Right atrium auricular region (tissue), 2 donors: Measurements from ENCODE around the gene PRKAA2. TPM values are rescaled to one million over a fixed set of nuclear protein-coding genes. Genes with fewer than 3 reads are reported as not detected.
"Not testable (repeated sequence)": the region's sequence is repeated elsewhere in the genome, so short reads cannot be mapped to it uniquely, and the experiment has no call there.

Experiments
- DNase-seq: peaks from one replicate; pipeline ENCODE4 v3.0.0-alpha.2; 2019; ENCODE audit warnings: low spot score
- H3K27ac ChIP-seq, 2 donors: fragments of 200-600 bp; sonication (generic); 1 replicate in 1 of 2; 2 replicates in 1 of 2; pipeline ENCODE4 v1.5.1; 2016 to 2019
- H3K27me3 ChIP-seq, 2 donors: fragments of 200-600 bp; sonication (generic); one replicate each; pipeline versions ENCODE4 v1.5.1 to v1.6.0; 2017 to 2019
- H3K36me3 ChIP-seq: fragments of 200-600 bp; sonication (generic); one replicate; pipeline ENCODE4 v1.5.1; 2016
- H3K4me1 ChIP-seq, 2 donors: fragments of 200-600 bp; sonication (generic); one replicate each; pipeline versions ENCODE4 v1.5.1 to v1.6.0; 2017 to 2019
- H3K4me3 ChIP-seq, 2 donors: fragments of 200-600 bp; sonication (generic); 1 replicate in 1 of 2; 2 replicates in 1 of 2; pipeline ENCODE4 v1.5.1; 2017 to 2019; ENCODE audit warnings: mild to moderate bottlenecking in 1 of 2, moderate library complexity in 1 of 2
- H3K9me3 ChIP-seq, 2 donors: fragments of 200-600 bp; sonication (generic); one replicate each; pipeline ENCODE4 v1.5.1; 2019
- CTCF ChIP-seq, 2 donors: fragments of 200-600 bp; sonication (generic); IDR thresholded peaks; one replicate each; pipeline ENCODE4 v1.5.1; 2019; ENCODE audit warnings: antibody characterized with exemption in 2 of 2
- total RNA-seq, 2 donors: library from RNA; depleted of rRNA; stranded (reverse); fragments of >200 nt; gene quantifications; one replicate each; pipeline ENCODE4 v1.1.0, GENCODE V29; 2016

The PRKAA2 gene
- total RNA-seq = 10 to 100 TPM; 98.7 to 99.4 TPM

GRCh38 chr1:56644919-56645676, at the start of gene PRKAA2:
Gene PRKAA2 (plus strand): TSS chr1:56645314. CDS start chr1:56645388, 74 bp downstream.
- Histone ChIP-seq H3K9me3 (no peaks in the 10 kb centered on the region), H3K27ac (peak within 1 kb of the TSS; percentile 85 to 91), H3K36me3 (no peaks in the 10 kb centered on the region), H3K4me1 (peaks cover 0 to 12% of the 10 kb centered on the region in 2 donors), H3K27me3 (no peaks in the 10 kb centered on the region), H3K4me3 (peak within 1 kb of the TSS; percentile 63 to 69)
- TF ChIP-seq CTCF (IDR thresholded peaks at IDR 0.05) = no peak
- DNase-seq = no peak

GRCh38 chr1:56595397-56596191, 49.5 kb upstream of the PRKAA2 start:
- H3K4me1 ChIP-seq, H3K36me3 ChIP-seq, H3K4me3 ChIP-seq, DNase-seq, H3K9me3 ChIP-seq, H3K27me3 ChIP-seq, H3K27ac ChIP-seq: not testable (repeated sequence)

GRCh38 chr1:56610097-56610496, 35.0 kb upstream of the PRKAA2 start:
- H3K36me3 ChIP-seq, H3K27me3 ChIP-seq, H3K4me1 ChIP-seq, H3K27ac ChIP-seq, DNase-seq, H3K4me3 ChIP-seq: not testable (repeated sequence)
- H3K9me3 ChIP-seq = peaks cover 0 to 10% of the 10 kb centered on the region in 2 donors

GRCh38 chr1:56610770-56611169, 34.3 kb upstream of the PRKAA2 start:
- not testable (repeated sequence) for H3K27ac ChIP-seq, H3K4me3 ChIP-seq, H3K27me3 ChIP-seq, DNase-seq, H3K36me3 ChIP-seq, H3K4me1 ChIP-seq
- H3K9me3 ChIP-seq = peaks cover 0 to 10% of the 10 kb centered on the region in 2 donors

- no peak overlapping the region for H3K27ac ChIP-seq
- peaks cover 0 to 5% of the 10 kb centered on the region in 2 donors for H3K9me3 ChIP-seq
- no peaks in the 10 kb centered on the region for H3K27me3 ChIP-seq
- no peak for DNase-seq
- no peaks in the 10 kb centered on the region for H3K4me1 ChIP-seq
- no peak overlapping the region for H3K4me3 ChIP-seq
- no peaks in the 10 kb centered on the region for H3K36me3 ChIP-seq
- no peak for TF ChIP-seq CTCF (IDR thresholded peaks at IDR 0.05)
Observed at GRCh38 chr1:56617141-56617540, 28.0 kb upstream of the PRKAA2 start.

- no peak for TF ChIP-seq CTCF (IDR thresholded peaks at IDR 0.05)
- Histone ChIP-seq H3K27me3 (no peaks in the 10 kb centered on the region), H3K9me3 (no peaks in the 10 kb centered on the region), H3K27ac (no peak overlapping the region), H3K36me3 (no peaks in the 10 kb centered on the region), H3K4me3 (no peak overlapping the region), H3K4me1 (no peaks in the 10 kb centered on the region)
- DNase-seq = no peak
Observed at GRCh38 chr1:56625819-56626440, 19.2 kb upstream of the PRKAA2 start.

GRCh38 chr1:56626546-56626945, 18.6 kb upstream of the PRKAA2 start:
- Histone ChIP-seq H3K4me1 (no peaks in the 10 kb centered on the region), H3K27me3 (no peaks in the 10 kb centered on the region), H3K27ac (no peak overlapping the region), H3K9me3 (no peaks in the 10 kb centered on the region), H3K4me3 (no peak overlapping the region), H3K36me3 (no peaks in the 10 kb centered on the region)
- DNase-seq = no peak
- no peak for TF ChIP-seq CTCF (IDR thresholded peaks at IDR 0.05)
